ENCODE results near the gene DCUN1D1. TPM values are rescaled to one million over a fixed set of nuclear protein-coding genes. Genes with fewer than 3 reads are reported as not detected.

DCUN1D1 gene
- total and polyA plus RNA-seq, 2 experiments from 2014 or later, result 29.5 to 53.5 TPM

DNA sequence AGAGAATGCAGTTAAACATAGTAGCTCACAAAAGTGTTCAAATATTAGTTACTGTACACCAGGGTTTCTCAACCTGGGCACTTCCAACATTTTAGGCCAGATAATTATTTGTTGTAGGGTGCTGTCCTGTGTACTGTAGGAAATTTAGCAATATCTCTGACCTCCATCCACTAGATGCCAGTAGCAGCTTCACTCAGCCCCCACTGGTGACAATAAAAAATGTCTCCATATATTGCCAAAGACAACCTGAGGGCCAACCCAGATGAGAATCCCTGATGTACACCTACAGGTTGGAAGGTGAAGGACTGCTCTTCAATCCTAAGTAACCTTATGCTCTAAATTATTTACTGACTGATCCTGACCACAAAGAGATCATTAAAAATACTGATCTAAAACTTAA is 32.5 kb downstream of the DCUN1D1 start:
- H3K36me3 Mint-ChIP-seq (ENCODE audit: low read depth), result peaks cover 55% of the 10 kb centered on the region

DNA sequence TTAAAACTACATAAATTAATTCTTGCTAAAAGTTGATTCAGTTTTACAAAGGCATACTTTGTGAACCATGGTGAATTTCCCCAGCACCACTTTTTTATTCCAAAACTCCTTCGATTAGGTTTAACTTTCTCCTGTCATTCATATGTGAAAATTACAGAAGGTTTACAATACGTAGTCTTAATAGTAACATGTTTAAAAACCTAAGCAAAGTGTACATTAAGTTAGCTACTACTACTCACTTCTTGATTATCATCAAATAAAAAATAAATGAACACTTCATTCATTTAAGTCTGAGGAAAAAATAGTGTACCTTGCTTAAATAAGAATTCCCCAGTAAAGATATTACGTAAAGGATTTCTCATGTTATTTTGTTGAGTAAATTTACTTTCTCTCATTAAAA is 38.6 kb downstream of the DCUN1D1 start:
- Histone ChIP-seq H3K36me3 (ENCODE audit: insufficient read depth) (no peaks in the 10 kb centered on the region), H3K27ac (ENCODE audit: low read depth) (no peak overlapping the region), H3F3A (replicated peaks; ENCODE audit: low read depth) (peaks cover 10% of the 10 kb centered on the region; the same call in 1 of the 2 replicates), H3K9me2 (ENCODE audit: insufficient read depth) (no peaks in the 10 kb centered on the region), H3K4me2 (no peak overlapping the region), H3K79me2 (replicated peaks; ENCODE audit: insufficient read depth) (no peaks in the 10 kb centered on the region), H3K4me1 (ENCODE audit: insufficient read depth) (peaks cover 33% of the 10 kb centered on the region), H3K4me3 (no peak overlapping the region), H3K27me3 (ENCODE audit: insufficient read depth) (no peaks in the 10 kb centered on the region), H4K20me1 (replicated peaks; ENCODE audit: insufficient read depth) (no peaks in the 10 kb centered on the region), H2AFZ (no peak overlapping the region)
- ATAC-seq (no peak), DNase-seq (ENCODE audit: low spot score) (no peak)
- Mint-ChIP-seq H3K36me3 (ENCODE audit: low read depth) (peaks cover 25% of the 10 kb centered on the region), H3K27ac (no peak overlapping the region), H3K4me3 (no peak overlapping the region), H3K9me3 (no peaks in the 10 kb centered on the region), H3K27me3 (ENCODE audit: insufficient read depth, low read depth, poor library complexity) (peaks cover 5% of the 10 kb centered on the region), H3K4me1 (peaks cover 47% of the 10 kb centered on the region)
- TF ChIP-seq, protein P1, sequence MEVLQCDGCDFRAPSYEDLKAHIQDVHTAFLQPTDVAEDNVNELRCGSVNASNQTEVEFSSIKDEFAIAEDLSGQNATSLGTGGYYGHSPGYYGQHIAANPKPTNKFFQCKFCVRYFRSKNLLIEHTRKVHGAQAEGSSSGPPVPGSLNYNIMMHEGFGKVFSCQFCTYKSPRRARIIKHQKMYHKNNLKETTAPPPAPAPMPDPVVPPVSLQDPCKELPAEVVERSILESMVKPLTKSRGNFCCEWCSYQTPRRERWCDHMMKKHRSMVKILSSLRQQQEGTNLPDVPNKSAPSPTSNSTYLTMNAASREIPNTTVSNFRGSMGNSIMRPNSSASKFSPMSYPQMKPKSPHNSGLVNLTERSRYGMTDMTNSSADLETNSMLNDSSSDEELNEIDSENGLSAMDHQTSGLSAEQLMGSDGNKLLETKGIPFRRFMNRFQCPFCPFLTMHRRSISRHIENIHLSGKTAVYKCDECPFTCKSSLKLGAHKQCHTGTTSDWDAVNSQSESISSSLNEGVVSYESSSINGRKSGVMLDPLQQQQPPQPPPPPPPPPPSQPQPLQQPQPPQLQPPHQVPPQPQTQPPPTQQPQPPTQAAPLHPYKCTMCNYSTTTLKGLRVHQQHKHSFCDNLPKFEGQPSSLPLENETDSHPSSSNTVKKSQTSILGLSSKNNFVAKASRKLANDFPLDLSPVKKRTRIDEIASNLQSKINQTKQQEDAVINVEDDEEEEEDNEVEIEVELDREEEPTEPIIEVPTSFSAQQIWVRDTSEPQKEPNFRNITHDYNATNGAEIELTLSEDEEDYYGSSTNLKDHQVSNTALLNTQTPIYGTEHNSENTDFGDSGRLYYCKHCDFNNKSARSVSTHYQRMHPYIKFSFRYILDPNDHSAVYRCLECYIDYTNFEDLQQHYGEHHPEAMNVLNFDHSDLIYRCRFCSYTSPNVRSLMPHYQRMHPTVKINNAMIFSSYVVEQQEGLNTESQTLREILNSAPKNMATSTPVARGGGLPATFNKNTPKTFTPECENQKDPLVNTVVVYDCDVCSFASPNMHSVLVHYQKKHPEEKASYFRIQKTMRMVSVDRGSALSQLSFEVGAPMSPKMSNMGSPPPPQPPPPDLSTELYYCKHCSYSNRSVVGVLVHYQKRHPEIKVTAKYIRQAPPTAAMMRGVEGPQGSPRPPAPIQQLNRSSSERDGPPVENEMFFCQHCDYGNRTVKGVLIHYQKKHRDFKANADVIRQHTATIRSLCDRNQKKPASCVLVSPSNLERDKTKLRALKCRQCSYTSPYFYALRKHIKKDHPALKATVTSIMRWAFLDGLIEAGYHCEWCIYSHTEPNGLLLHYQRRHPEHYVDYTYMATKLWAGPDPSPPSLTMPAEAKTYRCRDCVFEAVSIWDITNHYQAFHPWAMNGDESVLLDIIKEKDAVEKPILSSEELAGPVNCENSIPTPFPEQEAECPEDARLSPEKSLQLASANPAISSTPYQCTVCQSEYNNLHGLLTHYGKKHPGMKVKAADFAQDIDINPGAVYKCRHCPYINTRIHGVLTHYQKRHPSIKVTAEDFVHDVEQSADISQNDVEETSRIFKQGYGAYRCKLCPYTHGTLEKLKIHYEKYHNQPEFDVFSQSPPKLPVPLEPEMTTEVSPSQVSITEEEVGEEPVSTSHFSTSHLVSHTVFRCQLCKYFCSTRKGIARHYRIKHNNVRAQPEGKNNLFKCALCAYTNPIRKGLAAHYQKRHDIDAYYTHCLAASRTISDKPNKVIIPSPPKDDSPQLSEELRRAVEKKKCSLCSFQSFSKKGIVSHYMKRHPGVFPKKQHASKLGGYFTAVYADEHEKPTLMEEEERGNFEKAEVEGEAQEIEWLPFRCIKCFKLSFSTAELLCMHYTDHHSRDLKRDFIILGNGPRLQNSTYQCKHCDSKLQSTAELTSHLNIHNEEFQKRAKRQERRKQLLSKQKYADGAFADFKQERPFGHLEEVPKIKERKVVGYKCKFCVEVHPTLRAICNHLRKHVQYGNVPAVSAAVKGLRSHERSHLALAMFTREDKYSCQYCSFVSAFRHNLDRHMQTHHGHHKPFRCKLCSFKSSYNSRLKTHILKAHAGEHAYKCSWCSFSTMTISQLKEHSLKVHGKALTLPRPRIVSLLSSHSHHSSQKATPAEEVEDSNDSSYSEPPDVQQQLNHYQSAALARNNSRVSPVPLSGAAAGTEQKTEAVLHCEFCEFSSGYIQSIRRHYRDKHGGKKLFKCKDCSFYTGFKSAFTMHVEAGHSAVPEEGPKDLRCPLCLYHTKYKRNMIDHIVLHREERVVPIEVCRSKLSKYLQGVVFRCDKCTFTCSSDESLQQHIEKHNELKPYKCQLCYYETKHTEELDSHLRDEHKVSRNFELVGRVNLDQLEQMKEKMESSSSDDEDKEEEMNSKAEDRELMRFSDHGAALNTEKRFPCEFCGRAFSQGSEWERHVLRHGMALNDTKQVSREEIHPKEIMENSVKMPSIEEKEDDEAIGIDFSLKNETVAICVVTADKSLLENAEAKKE (CRISPR knock-in tag; IDR thresholded peaks at IDR 0.05), result no peak
- TF ChIP-seq JUNB (IDR thresholded peaks at IDR 0.05; ENCODE audit: unreplicated experiment), result no peak
- no peak for TF ChIP-seq EZH2phosphoT487 (IDR thresholded peaks at IDR 0.05; ENCODE audit: unreplicated experiment)
- TF ChIP-seq, protein P2, sequence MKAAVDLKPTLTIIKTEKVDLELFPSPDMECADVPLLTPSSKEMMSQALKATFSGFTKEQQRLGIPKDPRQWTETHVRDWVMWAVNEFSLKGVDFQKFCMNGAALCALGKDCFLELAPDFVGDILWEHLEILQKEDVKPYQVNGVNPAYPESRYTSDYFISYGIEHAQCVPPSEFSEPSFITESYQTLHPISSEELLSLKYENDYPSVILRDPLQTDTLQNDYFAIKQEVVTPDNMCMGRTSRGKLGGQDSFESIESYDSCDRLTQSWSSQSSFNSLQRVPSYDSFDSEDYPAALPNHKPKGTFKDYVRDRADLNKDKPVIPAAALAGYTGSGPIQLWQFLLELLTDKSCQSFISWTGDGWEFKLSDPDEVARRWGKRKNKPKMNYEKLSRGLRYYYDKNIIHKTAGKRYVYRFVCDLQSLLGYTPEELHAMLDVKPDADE (IDR thresholded peaks at IDR 0.05), result no peak
- no peak for TF ChIP-seq POLR2AphosphoS5 (IDR thresholded peaks at IDR 0.05; ENCODE audit: low read depth)
- TF ChIP-seq EZH2 (IDR thresholded peaks at IDR 0.05; ENCODE audit: low read depth, unreplicated experiment), result no peak
- no peak for TF ChIP-seq ZNF114 (CRISPR knock-in tag; IDR thresholded peaks at IDR 0.05)
- TF ChIP-seq NANOG (IDR thresholded peaks at IDR 0.05; ENCODE audit: borderline replicate concordance), result no peak
- no peak for TF ChIP-seq ZNF331 (CRISPR knock-in tag; IDR thresholded peaks at IDR 0.05; ENCODE audit: low read depth)

More for the DNA sequence above, 32.5 kb downstream of the DCUN1D1 start:
- peak; percentile 27 for DNase-seq (ENCODE audit: low spot score)
- Histone ChIP-seq H4K20me1 (replicated peaks; ENCODE audit: insufficient read depth) (no peaks in the 10 kb centered on the region), H3F3A (replicated peaks; ENCODE audit: low read depth) (peaks cover 10% of the 10 kb centered on the region; the same call in 1 of the 2 replicates), H3K27ac (ENCODE audit: low read depth) (peak overlapping the region; percentile 12; the same call in 1 of the 2 replicates), H2AFZ (no peak overlapping the region), H3K36me3 (ENCODE audit: insufficient read depth) (peaks cover 6% of the 10 kb centered on the region), H3K9me2 (ENCODE audit: insufficient read depth) (no peaks in the 10 kb centered on the region), H3K4me2 (no peak overlapping the region), H3K27me3 (ENCODE audit: insufficient read depth) (no peaks in the 10 kb centered on the region), H3K4me1 (ENCODE audit: insufficient read depth) (peaks cover 17% of the 10 kb centered on the region), H3K4me3 (no peak overlapping the region), H3K79me2 (replicated peaks; ENCODE audit: insufficient read depth) (peaks cover 7% of the 10 kb centered on the region; the same call in 1 of the 2 replicates)
- peaks cover 8% of the 10 kb centered on the region for H3K9me3 Mint-ChIP-seq
- H3K4me1 Mint-ChIP-seq, result peaks cover 25% of the 10 kb centered on the region
- no peak for TF ChIP-seq NANOG (IDR thresholded peaks at IDR 0.05; ENCODE audit: borderline replicate concordance)
- TF ChIP-seq, protein P3, sequence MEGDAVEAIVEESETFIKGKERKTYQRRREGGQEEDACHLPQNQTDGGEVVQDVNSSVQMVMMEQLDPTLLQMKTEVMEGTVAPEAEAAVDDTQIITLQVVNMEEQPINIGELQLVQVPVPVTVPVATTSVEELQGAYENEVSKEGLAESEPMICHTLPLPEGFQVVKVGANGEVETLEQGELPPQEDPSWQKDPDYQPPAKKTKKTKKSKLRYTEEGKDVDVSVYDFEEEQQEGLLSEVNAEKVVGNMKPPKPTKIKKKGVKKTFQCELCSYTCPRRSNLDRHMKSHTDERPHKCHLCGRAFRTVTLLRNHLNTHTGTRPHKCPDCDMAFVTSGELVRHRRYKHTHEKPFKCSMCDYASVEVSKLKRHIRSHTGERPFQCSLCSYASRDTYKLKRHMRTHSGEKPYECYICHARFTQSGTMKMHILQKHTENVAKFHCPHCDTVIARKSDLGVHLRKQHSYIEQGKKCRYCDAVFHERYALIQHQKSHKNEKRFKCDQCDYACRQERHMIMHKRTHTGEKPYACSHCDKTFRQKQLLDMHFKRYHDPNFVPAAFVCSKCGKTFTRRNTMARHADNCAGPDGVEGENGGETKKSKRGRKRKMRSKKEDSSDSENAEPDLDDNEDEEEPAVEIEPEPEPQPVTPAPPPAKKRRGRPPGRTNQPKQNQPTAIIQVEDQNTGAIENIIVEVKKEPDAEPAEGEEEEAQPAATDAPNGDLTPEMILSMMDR (conservative IDR thresholded peaks at IDR 0.05; ENCODE audit: low read depth in 2 of 2), result peak in 1 of 2 experiments; percentile 28; a peak in 3 of 4 replicates
- no peak for ATAC-seq
- H3K4me3 Mint-ChIP-seq, result no peak overlapping the region
- 0 out of 2 replicates have a peak overlapping the region, but pooled peaks have one; percentile 8 for H3K27ac Mint-ChIP-seq
- peaks cover 5% of the 10 kb centered on the region for H3K27me3 Mint-ChIP-seq (ENCODE audit: insufficient read depth, low read depth, poor library complexity)
